SK-N-SH treated with all-trans-retinoic acid at 6 μM for 48 hours (cell line): Measurements from ENCODE around the gene ROCK2.

Source experiments
- ARNTL ChIP-seq: fragments of 450-650 bp; formaldehyde crosslinking; IDR thresholded peaks from 2 replicates; pipeline ENCODE4 v1.5.0; 2020; ENCODE audit warnings: low read depth, mild to moderate bottlenecking, moderate library complexity, borderline replicate concordance
- ESRRG ChIP-seq: fragments of 250-450 bp; sonication (Bioruptor Pico); IDR thresholded peaks from 2 replicates; pipeline ENCODE4 v1.6.1; 2021; ENCODE audit warnings: mild to moderate bottlenecking
- GLIS3 ChIP-seq: fragments of 250-450 bp; sonication (Bioruptor Pico); IDR thresholded peaks from 2 replicates; pipeline ENCODE4 v1.5.0; 2020; ENCODE audit warnings: mild to moderate bottlenecking, moderate library complexity
- RARB ChIP-seq: fragments of 250-450 bp; sonication (Bioruptor Pico); IDR thresholded peaks from 2 replicates; pipeline ENCODE4 v1.8.0; 2021; ENCODE audit warnings: mild to moderate bottlenecking, moderate library complexity
- SNAI2 ChIP-seq: fragments of 250-450 bp; sonication (Bioruptor Pico); IDR thresholded peaks from 2 replicates; pipeline ENCODE4 v1.5.0; 2020; ENCODE audit warnings: mild to moderate bottlenecking, moderate library complexity
- TCF4 ChIP-seq: fragments of 250-450 bp; sonication (Bioruptor Pico); IDR thresholded peaks from 2 replicates; pipeline ENCODE4 v1.8.0; 2021; ENCODE audit warnings: mild to moderate bottlenecking, moderate library complexity, borderline replicate concordance
- TOX ChIP-seq: fragments of 250-450 bp; sonication (Bioruptor Pico); IDR thresholded peaks from 2 replicates; pipeline ENCODE4 v1.8.0; 2021; ENCODE audit warnings: mild to moderate bottlenecking, moderate library complexity, borderline replicate concordance
- ZFP30 ChIP-seq: fragments of 450-650 bp; formaldehyde crosslinking; IDR thresholded peaks from 2 replicates; pipeline ENCODE4 v1.5.0; 2022; ENCODE audit warnings: mild to moderate bottlenecking, moderate library complexity
- ZNF565 ChIP-seq: fragments of 450-650 bp; formaldehyde crosslinking; conservative IDR thresholded peaks from 2 replicates; pipeline ENCODE4 v1.5.0; 2020; ENCODE audit warnings: low read depth, mild to moderate bottlenecking, moderate library complexity
- ZNF8 ChIP-seq: fragments of 450-650 bp; formaldehyde crosslinking; IDR thresholded peaks from 2 replicates; pipeline ENCODE4 v1.5.0; 2020; ENCODE audit warnings: mild to moderate bottlenecking, moderate library complexity
- TF ChIP-seq, protein P1 (sequence below): fragments of 250-450 bp; sonication (Bioruptor Pico); IDR thresholded peaks from 2 replicates; pipeline ENCODE4 v1.8.0; 2021; ENCODE audit warnings: low read depth, mild to moderate bottlenecking, moderate library complexity, borderline replicate concordance
- TF ChIP-seq, protein P2 (sequence below): fragments of 250-450 bp; sonication (Bioruptor Pico); IDR thresholded peaks from 2 replicates; pipeline ENCODE4 v1.8.0; 2020; ENCODE audit warnings: mild to moderate bottlenecking, moderate library complexity, borderline replicate concordance

DNA sequence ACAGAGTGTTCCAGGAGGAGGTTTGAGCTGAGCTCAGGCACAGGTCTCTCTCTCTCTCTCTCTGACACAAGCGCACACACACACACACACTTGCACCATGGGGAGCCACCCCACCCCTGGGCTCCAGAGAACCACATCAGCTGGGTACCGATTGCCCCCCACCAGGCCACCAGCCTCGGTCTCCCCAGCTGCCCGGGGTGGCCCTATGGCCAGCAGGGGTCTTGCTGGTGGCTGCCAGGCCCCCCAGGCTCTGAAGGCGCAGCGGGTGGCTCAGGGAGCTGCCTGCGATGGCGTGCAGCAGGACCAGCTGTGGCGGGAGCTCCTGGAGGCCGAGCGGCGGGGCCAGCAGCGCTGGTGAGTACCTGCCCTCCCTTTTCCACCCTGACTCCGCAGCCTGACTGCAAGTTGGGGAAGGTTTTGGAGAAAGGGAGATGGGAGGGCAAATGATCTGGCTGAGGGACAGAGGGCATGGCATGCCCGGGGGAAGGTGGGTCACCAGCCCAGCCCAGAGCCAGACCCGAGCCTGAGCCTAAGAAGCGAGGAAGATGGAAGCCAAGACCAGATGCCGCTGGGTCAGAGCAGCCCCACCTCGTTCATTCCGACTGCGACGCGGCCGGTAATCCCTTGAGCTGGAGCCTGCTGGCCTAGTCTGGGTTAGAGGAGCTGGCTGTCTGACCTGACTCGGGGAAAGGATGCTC is 211.0 kb downstream of the ROCK2 start:
- no peak for TF ChIP-seq ZFP30
- TF ChIP-seq, protein P1, sequence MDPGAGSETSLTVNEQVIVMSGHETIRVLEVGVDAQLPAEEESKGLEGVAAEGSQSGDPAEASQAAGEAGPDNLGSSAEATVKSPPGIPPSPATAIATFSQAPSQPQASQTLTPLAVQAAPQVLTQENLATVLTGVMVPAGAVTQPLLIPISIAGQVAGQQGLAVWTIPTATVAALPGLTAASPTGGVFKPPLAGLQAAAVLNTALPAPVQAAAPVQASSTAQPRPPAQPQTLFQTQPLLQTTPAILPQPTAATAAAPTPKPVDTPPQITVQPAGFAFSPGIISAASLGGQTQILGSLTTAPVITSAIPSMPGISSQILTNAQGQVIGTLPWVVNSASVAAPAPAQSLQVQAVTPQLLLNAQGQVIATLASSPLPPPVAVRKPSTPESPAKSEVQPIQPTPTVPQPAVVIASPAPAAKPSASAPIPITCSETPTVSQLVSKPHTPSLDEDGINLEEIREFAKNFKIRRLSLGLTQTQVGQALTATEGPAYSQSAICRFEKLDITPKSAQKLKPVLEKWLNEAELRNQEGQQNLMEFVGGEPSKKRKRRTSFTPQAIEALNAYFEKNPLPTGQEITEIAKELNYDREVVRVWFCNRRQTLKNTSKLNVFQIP: no peak
- TF ChIP-seq TOX (CRISPR knock-in tag): no peak
- no peak for TF ChIP-seq RARB (CRISPR knock-in tag)
- TF ChIP-seq ZNF8 (CRISPR knock-in tag): no peak
- TF ChIP-seq ZNF565 (CRISPR knock-in tag): no peak
- TF ChIP-seq SNAI2 (CRISPR knock-in tag): no peak
- no peak for TF ChIP-seq TCF4 (CRISPR knock-in tag)
- TF ChIP-seq, protein P2, sequence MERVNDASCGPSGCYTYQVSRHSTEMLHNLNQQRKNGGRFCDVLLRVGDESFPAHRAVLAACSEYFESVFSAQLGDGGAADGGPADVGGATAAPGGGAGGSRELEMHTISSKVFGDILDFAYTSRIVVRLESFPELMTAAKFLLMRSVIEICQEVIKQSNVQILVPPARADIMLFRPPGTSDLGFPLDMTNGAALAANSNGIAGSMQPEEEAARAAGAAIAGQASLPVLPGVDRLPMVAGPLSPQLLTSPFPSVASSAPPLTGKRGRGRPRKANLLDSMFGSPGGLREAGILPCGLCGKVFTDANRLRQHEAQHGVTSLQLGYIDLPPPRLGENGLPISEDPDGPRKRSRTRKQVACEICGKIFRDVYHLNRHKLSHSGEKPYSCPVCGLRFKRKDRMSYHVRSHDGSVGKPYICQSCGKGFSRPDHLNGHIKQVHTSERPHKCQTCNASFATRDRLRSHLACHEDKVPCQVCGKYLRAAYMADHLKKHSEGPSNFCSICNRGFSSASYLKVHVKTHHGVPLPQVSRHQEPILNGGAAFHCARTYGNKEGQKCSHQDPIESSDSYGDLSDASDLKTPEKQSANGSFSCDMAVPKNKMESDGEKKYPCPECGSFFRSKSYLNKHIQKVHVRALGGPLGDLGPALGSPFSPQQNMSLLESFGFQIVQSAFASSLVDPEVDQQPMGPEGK: no peak
- no peak for TF ChIP-seq GLIS3 (CRISPR knock-in tag)
- no peak for TF ChIP-seq ESRRG (CRISPR knock-in tag)
- no peak for TF ChIP-seq ARNTL (CRISPR knock-in tag)
